Neural cell (in vitro differentiated cells): ENCODE results near the gene AEBP1.

Source experiments
- EZH2 ChIP-seq: fragments of 200-600, 300-800 bp; shearing (Covaris generic), sonication (generic); IDR thresholded peaks from 2 replicates; pipeline ENCODE4 v1.6.1; 2014; ENCODE audit warnings: antibody characterized with exemption, low read length, borderline replicate concordance, mild to moderate bottlenecking; ENCODE audit not compliant: insufficient read depth, poor library complexity, severe bottlenecking
- POLR2AphosphoS5 ChIP-seq: IDR thresholded peaks from 2 replicates; pipeline ENCODE4 v1.6.1; 2012
- TAF1 ChIP-seq: IDR thresholded peaks from 2 replicates; pipeline ENCODE4 v1.6.1; 2012; ENCODE audit warnings: low read depth
- TF ChIP-seq, protein P1 (sequence below): fragments of 450-650 bp; IDR thresholded peaks from 2 replicates; pipeline ENCODE4 v1.5.1; 2014; ENCODE audit warnings: antibody characterized with exemption, mild to moderate bottlenecking, moderate library complexity; ENCODE audit not compliant: poor library complexity, severe bottlenecking

DNA sequence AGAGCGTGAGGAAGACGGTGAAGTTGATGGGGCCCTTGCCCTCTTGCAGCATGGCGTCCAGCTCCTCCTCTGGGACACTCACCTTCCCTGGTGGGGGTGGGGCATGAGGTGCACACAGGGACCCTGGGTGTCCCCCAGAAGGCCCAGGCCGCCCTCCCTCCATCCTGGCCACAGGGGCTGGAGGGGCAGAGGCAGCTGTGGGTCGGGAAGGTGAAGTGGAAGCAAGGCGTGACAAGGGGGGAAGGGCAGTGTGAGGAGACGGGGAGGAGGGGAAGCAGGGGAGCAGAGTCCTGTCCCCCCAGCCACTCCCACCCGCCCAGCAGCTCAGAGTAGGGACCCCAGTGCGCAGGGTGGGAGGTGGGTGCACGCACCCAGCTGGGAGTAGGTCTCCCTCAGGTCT, 36.2 kb downstream of the AEBP1 start:
- TF ChIP-seq POLR2AphosphoS5 (no peak), TAF1 (no peak), EZH2 (no peak)
- TF ChIP-seq, protein P1, sequence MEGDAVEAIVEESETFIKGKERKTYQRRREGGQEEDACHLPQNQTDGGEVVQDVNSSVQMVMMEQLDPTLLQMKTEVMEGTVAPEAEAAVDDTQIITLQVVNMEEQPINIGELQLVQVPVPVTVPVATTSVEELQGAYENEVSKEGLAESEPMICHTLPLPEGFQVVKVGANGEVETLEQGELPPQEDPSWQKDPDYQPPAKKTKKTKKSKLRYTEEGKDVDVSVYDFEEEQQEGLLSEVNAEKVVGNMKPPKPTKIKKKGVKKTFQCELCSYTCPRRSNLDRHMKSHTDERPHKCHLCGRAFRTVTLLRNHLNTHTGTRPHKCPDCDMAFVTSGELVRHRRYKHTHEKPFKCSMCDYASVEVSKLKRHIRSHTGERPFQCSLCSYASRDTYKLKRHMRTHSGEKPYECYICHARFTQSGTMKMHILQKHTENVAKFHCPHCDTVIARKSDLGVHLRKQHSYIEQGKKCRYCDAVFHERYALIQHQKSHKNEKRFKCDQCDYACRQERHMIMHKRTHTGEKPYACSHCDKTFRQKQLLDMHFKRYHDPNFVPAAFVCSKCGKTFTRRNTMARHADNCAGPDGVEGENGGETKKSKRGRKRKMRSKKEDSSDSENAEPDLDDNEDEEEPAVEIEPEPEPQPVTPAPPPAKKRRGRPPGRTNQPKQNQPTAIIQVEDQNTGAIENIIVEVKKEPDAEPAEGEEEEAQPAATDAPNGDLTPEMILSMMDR: no peak
